SK-MEL-5 (cell line): ENCODE results near the gene KIF2A. TPM values are rescaled to one million over a fixed set of nuclear protein-coding genes. Genes with fewer than 3 reads are reported as not detected.
A peak's percentile ranks its signal among the peaks of the same experiment; 100 is the strongest.
"Not testable (repeated sequence)": the region's sequence is repeated elsewhere in the genome, so short reads cannot be mapped to it uniquely, and the experiment has no call there.

Experiments
- DNase-seq: peaks from one replicate; pipeline ENCODE4 v3.0.0-alpha.2; 2016; ENCODE audit warnings: low read depth, low spot score
- in situ Hi-C: cut with HindIII; loops from 2 replicates; pipeline ENCODE4 v1.10.0; 2016; ENCODE audit warnings: low sequenced_read_pairs, high pct_unique_total_duplicates, low pct_unique_long_range_greater_than_20kb
- total RNA-seq: library from RNA; depleted of rRNA; stranded (reverse); fragments of >200 nt; shearing (Covaris generic); gene quantifications from 2 replicates; pipeline ENCODE4 v1.2.3, GENCODE V29; 2014

The KIF2A gene
- total RNA-seq, 1 experiment from 2014 or later, result 44.1 TPM

DNA sequence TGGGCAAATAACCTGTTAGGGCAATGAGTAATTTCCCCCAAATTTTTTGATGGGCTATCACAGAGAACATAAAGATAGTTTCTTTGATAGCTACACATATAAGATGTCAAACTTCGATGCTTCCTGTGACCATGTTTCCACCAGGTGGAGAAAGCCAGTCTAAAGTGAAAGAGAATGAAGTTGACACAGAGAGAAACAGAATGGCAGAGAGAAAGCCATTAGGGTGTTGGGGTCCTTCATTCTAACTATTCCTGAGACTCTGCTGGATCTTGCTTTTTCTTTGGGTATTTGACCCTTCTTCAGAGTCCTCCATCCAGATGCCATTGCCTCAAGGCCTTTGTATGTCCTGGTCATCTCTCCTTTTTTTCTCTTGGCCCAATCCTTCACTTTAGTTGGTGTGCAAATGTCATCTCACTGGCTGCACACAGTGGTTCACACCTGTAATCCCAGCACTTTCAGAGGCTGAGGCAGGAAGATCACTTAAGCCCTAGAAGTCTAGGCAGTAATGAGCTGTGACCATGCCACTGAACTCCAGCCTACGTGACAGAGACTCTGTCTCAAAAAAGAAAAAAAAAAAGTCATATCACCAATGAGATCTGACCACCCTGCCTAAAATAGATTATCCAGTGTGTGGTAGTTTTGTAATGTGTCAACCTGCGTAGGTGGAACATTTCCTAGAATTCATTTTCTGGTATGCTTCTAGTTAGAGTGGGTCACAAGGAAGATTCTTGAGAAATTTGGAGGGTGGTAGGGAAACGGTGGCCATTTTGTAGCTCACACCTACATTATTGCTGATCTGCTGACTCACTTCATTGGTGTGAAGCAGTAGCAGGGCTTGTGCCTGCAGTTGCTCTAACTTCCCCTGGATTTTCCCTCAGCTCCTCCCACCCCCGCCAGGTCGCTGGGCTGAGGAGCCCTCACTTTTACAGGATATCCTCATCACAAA lies 20.8 kb upstream of the KIF2A start:
- in situ Hi-C loops, result no loop called here
- DNase-seq, result no peak

DNA sequence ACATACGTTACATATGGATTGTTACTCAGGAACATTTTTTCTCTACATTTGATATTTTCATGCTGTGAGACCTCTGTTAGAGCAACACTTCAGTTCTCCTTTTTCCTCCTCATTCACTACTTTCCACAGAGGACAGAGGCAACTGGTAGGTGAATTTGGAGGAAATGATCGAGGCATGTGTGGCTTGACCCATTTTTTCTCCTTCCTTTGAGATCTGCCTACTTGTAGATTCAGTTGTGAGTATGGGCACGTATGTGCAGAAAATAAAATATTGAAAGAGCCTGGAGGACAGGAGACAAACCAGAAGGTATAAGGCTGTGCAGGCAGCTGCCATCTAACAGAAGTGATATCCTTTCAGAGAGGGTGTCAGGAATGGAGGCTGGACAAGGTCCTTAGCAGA lies 19.2 kb upstream of the KIF2A start:
- DNase-seq, result no peak
- in situ Hi-C loops, result no loop called here

DNA sequence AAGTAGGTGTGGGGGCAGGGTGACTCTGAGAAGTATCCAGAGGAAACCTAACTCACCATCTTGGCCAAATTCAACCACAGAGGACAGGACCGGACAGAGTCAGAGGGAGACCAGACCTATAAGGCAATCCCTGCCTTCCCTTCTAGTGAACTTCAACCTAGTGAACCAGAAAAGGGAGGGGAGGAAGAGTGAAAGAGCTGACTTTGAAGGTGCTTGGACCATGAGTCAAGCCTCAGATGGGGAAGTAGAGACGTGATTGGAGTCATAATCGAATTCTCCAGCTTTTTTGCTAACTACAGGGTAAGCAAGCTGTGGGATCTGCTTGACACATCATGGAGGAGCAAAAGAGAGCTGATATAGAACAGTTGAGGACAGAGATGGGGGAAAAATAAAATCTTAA lies 18.8 kb upstream of the KIF2A start:
- no peak for DNase-seq
- in situ Hi-C loops, result no loop called here

DNA sequence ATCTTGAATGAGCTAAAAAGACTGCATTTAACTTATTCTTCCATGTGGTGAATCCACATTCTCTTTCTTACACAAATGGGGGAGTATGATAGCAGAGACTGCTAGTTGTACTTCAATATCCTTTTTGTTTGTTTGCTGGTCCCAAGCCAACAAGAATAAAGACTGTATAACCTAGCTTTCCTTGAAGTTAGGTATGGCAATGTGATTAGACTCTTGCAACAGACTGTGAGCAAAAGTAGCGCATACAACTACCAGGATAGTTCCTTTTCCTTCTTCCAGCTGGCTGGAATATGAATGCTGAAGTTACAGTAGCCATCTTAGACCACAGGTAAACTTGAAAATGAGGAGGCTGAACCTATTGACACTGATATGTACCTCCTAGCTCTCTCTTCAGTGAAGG lies 17.9 kb upstream of the KIF2A start:
- in situ Hi-C loops, result no loop called here

DNA sequence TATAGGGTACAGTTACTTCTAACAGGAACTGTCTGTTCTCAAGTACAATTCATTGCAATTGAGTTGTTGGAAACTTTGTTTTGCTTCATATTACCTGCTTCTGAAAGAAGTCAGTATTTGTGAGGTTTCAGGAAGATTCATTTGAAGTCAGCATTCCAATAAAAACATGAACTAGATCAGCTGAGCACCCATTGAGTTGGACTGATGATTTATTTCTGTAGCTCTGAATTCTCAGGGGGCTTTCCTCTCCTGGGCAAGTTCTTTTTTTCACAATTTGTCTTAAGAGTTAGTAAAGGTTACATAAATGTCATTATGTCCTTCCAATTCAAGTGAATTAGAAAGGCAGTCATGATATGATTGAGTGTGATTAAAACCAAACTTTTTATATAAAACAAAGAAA lies 16.2 kb upstream of the KIF2A start:
- in situ Hi-C loops, result no loop called here
- no peak for DNase-seq

More for the DNA sequence above, 17.9 kb upstream of the KIF2A start:
- no peak for DNase-seq

DNA sequence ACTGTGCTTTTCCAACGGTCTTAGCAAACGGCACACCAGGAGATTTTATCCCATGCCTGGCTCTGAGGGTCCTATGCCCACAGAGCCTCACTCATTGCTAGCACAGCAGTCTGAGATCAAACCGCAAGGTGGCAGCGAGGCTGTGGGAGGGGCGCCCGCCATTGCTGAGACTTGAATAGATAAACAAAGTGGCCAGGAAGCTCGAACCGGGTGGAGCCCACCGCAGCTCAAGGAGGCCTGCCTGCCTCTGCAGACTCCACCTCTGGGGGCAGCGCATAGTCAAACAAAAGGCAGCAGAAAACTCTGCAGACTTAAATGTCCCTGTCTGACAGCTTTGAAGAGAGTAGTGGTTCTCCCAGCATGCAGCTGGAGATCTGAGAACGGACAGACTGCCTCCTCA lies 14.2 kb upstream of the KIF2A start:
- in situ Hi-C loops, DNase-seq: not testable (repeated sequence)

DNA sequence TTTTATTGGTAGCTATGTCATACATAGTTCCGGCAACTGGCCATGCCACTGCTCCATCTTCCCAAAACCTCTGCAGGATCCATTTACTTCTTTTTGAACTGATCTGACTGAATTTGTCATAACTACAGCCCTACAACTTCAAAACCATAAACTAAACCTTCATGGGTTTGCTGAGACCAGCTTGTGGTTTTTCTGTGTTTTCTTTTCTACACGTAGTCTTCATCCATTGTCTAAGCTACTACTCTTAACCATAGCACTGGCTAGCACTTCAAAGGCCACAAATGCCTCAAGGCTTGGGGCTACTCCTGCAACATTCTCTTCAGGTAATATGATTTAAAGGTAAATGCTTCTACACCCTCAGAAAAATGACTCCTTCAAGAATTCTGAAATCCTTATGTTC lies 9.0 kb upstream of the KIF2A start:
- DNase-seq, result no peak
- in situ Hi-C loops, result no loop called here

DNA sequence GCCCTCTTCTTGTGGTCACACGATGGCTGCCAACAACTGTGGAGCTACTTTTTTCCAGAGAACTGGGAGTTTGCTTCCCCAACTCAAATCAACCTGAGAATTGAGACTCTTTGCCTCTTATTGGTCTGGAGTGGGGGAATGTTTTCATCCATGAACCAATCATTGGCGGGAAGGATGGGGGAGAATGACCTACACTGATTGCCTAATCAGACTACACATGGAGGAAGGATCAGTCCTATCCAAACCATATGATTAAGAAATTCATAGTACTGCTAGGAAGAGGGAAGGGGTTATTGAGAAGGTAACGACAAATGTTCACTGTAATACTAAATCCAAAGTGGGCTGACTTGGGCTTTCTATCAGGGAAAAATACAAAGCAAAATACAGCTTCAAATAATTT lies 7.9 kb upstream of the KIF2A start:
- in situ Hi-C loops, result no loop called here
- no peak for DNase-seq

DNA sequence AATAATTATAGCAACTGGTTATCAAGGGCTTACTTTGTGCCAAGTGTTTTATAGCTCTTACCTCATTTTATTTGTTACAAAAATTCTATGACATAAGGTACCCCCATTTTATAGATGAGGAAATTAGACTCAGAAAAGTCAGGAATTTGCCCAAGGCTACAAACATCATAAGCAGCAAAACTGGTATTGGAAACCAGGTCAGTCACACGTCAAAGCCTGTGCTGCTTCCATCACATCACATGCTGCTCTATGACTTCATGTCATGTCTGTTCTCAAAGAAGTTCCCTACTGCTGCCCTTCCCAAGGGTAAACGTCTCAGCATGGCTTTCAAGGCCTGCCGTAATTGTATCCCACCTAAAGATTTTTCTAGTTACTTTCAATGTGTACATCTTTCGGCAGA lies 6.9 kb upstream of the KIF2A start:
- in situ Hi-C loops, result no loop called here
- DNase-seq, result peak; percentile 14

DNA sequence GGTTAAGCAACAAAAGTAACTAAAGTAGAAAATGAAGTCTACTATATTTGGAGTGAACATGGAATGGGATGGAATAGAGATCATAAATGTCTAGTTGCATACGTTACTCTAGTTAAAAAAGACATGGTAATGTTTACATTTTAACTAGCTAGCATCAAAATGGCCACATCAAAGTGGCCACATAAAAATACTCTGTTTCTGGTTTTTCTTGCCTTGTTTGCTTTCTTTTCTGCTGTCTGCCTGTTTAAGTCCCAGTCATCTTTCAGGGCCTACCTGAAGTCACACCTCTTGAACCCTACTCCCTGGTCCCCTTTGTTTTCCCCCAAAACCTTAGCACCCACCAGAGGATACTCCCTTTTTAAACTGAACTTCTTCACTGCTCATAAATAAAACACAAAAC lies 6.4 kb upstream of the KIF2A start:
- no peak for DNase-seq
- in situ Hi-C loops, result no loop called here

DNA sequence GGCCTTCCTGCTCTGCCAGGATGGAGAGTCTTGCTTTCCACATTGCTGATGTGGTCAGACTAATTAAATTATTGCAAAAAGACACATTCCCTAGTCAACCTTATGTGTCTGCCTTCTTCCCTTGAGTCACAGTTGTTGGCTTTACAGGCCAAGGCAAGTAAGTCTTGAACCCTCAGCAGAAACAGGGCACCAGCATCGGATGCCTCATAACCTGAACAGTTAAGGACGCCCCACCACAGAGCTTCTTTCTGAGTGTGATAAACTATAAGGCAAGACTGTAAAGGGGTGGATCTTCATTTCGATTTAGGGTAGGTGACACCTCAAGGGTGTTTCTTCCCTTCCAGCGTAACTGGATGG lies 670 bp upstream of the KIF2A start:
- DNase-seq, result no peak

DNA sequence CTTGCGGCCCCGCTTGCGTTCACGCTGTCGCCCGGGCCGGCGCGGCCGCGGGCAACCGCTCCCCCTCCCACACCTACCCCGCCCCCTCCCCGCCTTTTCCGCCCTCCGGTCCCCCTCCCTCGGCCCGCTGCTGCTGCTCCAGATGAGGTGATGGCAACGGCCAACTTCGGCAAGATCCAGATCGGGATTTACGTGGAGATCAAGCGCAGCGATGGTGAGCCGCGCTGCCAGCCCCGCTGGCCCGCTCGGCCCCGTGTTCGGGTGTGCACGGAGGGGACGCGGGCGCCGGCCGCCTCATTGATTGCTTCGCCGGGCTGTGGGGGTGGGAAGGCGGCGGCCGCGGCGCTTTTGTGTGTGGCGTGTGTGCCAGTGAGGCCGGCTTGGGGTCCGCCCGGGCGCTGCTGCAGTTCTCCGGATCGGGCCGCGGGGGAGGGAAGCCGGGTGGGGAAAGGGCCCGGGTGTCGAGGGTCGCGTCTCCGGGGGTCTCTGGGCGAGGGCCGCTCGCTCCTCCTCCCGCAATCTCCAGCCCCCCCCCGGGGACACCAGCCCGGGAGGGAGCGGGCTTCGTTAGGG lies 403 bp downstream of the KIF2A start:
- no peak for DNase-seq
- in situ Hi-C loops, result no loop called here

More for the DNA sequence above, 670 bp upstream of the KIF2A start:
- in situ Hi-C loops, result no loop called here

DNA sequence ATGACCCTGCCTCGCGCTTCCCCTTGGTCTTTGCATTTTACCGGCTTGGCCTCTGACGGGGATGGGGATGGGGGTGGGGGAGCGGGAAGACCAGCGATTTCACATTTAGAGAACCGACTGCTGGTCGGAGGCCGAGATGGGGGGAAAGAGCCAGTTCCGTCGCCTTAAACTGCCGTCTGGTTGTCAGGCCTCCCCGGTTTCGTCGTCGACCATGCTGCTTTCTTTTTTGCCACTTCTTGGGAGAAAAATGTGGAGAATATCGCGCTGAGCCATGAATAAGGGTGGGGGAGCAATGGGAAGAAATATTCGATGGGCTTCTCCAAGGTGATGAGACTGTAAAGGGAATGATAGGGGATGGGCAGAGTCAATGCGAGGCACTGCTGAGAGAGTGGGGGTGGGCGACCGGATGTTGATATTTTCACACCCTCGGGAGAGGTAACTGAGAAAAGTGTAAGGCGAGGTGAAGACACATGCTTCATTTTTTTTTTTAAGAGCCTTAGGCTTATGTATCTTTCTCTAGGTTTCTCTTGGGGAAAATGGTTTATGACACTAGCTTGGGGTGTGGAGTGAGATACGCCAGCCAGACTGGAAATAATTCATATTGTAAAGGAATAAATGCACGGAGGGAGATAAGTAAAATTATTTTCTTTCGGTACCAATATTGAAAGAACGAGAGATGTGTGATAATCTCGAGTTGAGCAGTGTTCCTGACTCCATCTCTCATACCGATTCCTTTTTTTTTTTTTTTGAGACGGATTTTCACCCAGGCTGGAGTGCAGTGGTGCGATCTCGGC lies 1.1 kb downstream of the KIF2A start:
- peak; percentile 44 for DNase-seq
- in situ Hi-C loops, result no loop called here

DNA sequence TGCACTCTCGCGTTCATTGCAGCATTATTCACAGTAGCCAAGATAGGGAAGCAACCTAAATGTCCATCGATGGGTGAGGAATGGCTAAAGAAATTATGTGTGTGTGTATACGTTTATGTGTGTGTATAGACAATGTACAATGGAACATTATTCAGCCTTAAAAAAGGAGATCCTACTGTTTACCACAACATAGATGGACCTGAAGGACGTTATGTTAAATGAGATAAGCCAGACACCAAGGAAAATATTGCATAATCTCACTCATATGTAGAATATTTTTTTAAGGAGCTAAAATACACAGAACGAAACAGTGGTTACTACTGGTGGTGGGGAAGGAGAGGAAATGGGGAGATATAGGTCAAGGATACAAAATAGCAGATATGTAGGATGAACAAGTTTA lies 2.4 kb downstream of the KIF2A start:
- in situ Hi-C loops, result no loop called here

DNA sequence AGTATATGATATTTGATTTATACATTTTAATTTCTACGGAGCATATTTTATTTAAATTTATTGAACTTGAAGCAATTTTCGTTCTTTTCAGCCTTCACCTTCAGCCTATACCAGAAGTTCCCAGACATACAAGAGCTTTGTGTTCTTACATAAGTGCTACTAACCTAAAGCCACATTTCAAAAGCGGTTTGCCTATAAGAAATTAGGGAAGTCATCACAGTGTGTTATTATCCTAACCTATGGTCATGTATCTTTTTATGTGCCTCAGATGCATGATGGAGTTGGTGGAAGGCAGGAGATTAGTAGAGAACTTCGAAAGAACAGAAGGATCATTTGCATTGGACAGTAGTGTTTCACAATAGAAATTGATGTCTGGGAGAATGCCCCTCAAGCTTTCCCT lies 3.1 kb downstream of the KIF2A start:
- in situ Hi-C loops, result no loop called here
- DNase-seq, result no peak

More for the DNA sequence above, 2.4 kb downstream of the KIF2A start:
- no peak for DNase-seq

DNA sequence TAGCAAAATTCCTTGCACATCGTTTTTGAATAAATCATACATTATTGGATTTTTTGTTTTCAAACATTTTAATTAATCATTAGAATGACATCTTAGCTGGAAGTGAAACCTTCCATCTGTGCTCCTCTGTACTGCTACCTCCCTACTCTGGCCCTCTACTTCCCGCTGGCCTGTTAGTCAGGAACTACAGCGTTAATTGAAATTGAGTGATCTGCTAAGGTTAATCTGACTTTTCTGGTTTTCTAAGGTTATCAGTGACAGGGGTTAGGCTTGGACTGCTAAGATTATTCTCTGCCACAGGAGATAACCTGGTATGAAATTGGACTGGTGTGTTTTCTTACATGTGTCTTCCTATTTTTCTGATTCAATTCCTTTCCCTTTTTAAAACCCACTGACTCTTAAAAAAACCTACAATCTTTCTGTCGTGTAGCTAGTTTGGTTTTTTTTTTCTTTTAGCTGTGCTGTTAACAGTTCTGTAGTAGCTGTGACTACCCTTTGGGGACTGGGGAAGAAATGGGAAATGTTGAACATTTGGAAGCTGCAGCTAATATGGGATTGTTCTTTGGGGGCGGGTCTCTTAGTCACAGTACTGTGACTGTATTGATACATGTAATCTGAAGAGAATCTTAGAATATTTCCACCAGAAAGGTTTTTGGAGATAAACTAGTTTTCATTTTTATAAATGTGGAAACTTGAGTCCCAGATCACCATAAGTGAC lies 4.6 kb downstream of the KIF2A start:
- DNase-seq, result no peak
- in situ Hi-C loops, result no loop called here

DNA sequence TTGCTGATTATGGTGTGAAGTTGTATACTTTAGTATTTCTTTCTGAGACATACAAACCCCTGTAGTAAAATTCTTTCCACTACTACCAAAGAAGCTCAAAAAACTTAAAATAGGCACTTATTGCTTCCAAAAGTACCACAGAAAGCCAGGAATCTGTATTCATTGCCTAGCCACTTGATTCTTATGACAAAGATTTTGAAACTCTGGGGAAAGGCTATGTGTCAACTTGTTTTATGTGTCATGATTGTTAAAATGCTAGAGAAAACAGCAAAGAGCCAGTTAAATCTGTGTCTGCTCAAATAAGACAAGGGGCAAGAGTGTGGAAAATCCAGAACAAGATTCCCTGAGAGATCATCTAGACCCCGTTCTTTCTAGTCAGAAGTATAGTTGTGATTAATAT lies 6.0 kb downstream of the KIF2A start:
- in situ Hi-C loops, result no loop called here
- DNase-seq, result no peak

DNA sequence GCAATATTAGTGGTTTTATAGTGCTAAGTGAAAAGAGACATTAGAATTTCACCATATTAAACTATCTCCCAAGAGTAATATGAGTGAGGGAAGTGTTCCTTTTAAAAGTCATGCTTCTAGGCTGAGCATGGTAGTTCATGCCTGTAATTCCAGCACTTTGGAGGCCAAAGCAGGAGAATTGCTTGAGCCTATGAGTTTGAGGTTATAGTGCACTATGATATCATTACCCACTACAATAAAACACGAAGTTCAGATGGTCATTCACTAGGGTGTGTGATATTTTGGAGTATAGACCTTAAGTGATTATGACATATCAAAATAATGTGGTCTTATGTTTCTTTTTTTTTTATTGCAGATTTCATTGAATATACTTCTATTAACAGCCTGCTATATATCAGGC lies 6.7 kb downstream of the KIF2A start:
- no peak for DNase-seq
- in situ Hi-C loops, result no loop called here
